Brain microvascular endothelial cell (primary cell): ENCODE data around the gene DDX10.

ENCODE experiments used
- DNase-seq: peaks from one replicate; pipeline ENCODE4 v3.0.0-alpha.2; 2020
- H3K27ac ChIP-seq: fragments of 250-450 bp; sonication (Bioruptor Pico); 2 replicates; pipeline ENCODE4 v1.5.1; 2020; ENCODE audit warnings: mild to moderate bottlenecking, moderate library complexity
- H3K27me3 ChIP-seq: fragments of 250-450 bp; sonication (Bioruptor Pico); replicated peaks from 2 replicates; pipeline ENCODE4 v1.5.1; 2020; ENCODE audit warnings: mild to moderate bottlenecking
- H3K36me3 ChIP-seq: fragments of 250-450 bp; sonication (Bioruptor Pico); replicated peaks from 2 replicates; pipeline ENCODE4 v1.5.1; 2020; ENCODE audit warnings: mild to moderate bottlenecking
- H3K4me3 ChIP-seq: 2 replicates; pipeline ENCODE4 v1.5.1; 2011; ENCODE audit warnings: low read depth, mild to moderate bottlenecking, control low read depth, low read length, moderate library complexity
- in situ Hi-C: cut with HindIII; loops from 2 replicates; pipeline ENCODE4 v1.10.0; 2017; ENCODE audit warnings: low sequenced_read_pairs, low pct_ligation_motif_present
- TF ChIP-seq, protein P1 (sequence below): IDR thresholded peaks from 2 replicates; pipeline ENCODE4 v1.5.1; 2011; ENCODE audit warnings: low read depth, mild to moderate bottlenecking, moderate library complexity, low read length, control low read depth, inconsistent platforms; ENCODE audit errors: missing control alignments

The DDX10 gene

DNA sequence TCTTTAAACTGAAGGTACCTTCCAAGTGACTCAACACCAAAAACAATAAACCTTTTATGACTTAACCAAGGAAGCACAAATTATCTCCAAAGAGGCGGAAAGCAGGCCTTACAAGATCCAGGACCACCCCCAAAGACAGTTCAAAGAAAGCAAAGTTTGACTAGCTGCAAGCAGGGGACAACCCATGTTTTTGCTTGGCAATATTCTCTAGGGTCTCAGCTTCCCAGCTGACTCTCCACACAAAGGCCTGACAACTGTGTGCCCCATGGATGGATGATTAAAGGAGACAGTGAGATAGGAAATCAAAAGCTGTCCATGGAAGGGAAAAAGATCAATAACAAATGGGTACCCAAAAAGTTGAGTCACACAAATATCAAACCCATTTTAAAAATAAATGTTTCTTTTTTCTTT lies 232.2 kb downstream of the DDX10 start:
- Histone ChIP-seq H3K27me3 (no peaks in the 10 kb centered on the region), H3K27ac (peak overlapping the region; percentile 33), H3K36me3 (no peaks in the 10 kb centered on the region), H3K4me3 (no peak overlapping the region)
- in situ Hi-C loops = no loop called here
- no peak for DNase-seq
- TF ChIP-seq, protein P1, sequence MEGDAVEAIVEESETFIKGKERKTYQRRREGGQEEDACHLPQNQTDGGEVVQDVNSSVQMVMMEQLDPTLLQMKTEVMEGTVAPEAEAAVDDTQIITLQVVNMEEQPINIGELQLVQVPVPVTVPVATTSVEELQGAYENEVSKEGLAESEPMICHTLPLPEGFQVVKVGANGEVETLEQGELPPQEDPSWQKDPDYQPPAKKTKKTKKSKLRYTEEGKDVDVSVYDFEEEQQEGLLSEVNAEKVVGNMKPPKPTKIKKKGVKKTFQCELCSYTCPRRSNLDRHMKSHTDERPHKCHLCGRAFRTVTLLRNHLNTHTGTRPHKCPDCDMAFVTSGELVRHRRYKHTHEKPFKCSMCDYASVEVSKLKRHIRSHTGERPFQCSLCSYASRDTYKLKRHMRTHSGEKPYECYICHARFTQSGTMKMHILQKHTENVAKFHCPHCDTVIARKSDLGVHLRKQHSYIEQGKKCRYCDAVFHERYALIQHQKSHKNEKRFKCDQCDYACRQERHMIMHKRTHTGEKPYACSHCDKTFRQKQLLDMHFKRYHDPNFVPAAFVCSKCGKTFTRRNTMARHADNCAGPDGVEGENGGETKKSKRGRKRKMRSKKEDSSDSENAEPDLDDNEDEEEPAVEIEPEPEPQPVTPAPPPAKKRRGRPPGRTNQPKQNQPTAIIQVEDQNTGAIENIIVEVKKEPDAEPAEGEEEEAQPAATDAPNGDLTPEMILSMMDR = no peak

DNA sequence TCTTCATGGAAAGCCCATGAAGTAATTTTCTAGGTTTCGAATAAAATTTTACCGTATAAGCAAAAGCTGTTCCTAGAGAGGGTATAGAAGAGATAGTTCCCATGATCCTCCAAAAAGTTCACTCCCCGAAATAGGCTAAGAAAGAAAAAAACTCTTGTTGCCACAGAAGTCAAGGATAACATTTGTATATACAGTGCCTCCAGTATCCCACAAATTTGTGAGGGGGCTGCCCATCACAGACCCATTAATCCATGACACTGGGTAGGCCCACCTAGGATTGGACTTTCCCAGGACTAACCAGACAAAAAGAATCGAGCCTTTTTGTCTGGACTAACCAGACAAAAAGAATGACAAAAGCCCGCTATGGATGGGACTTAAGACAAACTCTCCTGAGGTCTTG lies 233.0 kb downstream of the DDX10 start:
- TF ChIP-seq, protein P1 = no peak
- no peak overlapping the region for H3K27ac ChIP-seq
- H3K27me3 ChIP-seq = no peaks in the 10 kb centered on the region
- no peak for DNase-seq
- in situ Hi-C loops = no loop called here
- H3K36me3 ChIP-seq = no peaks in the 10 kb centered on the region
- no peak overlapping the region for H3K4me3 ChIP-seq

DNA sequence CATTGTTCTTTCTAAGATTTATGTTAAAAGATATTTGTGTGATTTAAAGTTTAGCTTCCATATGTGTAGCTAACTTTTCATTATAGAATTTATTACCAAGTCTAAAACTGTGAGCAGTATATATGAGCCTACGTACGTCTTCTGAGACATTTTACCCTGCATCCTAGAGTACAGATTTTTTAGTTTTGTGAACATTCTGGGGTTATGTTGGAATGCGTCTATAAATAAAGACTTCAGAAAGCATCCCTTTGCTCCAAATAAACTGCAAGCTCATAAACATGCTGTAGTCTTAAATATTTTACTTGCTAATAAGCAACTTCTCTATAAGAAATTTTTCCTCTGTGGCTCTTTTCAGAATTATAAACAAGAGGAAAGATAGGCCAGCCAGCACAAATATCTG lies 236.5 kb downstream of the DDX10 start:
- in situ Hi-C loops = no loop called here
- H3K36me3 ChIP-seq = no peaks in the 10 kb centered on the region
- H3K4me3 ChIP-seq = no peak overlapping the region
- H3K27me3 ChIP-seq = no peaks in the 10 kb centered on the region
- H3K27ac ChIP-seq = no peak overlapping the region
- no peak for DNase-seq
- TF ChIP-seq, protein P1 = no peak

- in situ Hi-C loops = no loop called here
- Histone ChIP-seq H3K36me3 (no peaks in the 10 kb centered on the region), H3K27me3 (no peaks in the 10 kb centered on the region), H3K4me3 (no peak overlapping the region), H3K27ac (no peak overlapping the region)
- TF ChIP-seq, protein P1 = no peak
- DNase-seq = no peak
Observed at GRCh38 chr11:108902027-108902469, 237.2 kb downstream of the DDX10 start.

DNA sequence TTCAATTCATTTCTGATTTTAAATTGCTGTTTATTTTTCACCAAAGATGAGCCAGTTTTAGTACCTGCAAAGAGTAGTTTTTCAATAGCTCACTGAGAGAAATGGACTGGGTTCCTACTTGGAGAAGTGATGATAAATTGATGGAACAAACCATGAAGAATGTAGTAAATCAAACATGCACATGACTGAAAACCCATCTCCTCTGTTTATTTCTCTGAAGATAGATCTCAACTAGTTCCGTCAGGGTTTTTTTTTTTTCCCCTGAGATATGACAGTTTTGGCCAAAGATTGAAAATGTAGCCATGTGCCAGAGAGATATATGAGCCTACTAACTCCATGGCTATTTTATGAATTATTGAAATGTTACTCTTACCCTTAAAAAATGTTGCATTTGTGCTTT lies 239.6 kb downstream of the DDX10 start:
- TF ChIP-seq, protein P1 = no peak
- Histone ChIP-seq H3K27me3 (no peaks in the 10 kb centered on the region), H3K27ac (no peak overlapping the region), H3K36me3 (no peaks in the 10 kb centered on the region), H3K4me3 (no peak overlapping the region)
- DNase-seq = no peak
- in situ Hi-C loops = no loop called here

DNA sequence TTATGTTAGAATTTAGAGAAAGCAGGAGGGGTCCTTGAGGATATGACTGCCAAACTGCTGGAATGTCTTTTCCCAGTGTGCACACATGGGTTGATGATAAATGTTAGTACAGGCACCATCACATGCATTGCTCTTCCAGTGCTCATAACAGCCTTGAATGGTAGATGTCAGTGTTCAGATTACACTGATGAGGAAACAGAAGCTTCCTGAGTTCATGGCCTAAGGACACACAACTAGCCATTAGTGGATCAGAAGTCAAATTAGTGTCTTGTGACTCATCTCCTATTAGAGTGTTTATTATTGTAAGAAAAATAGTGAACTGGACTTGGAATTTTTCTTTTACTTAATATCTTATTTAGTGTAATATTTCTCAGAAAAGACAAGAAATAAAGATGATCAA lies 241.5 kb downstream of the DDX10 start:
- no peaks in the 10 kb centered on the region for H3K27me3 ChIP-seq
- in situ Hi-C loops = no loop called here
- H3K4me3 ChIP-seq = no peak overlapping the region
- TF ChIP-seq, protein P1 = no peak
- peak; percentile 65 for DNase-seq
- H3K27ac ChIP-seq = peak overlapping the region; percentile 45
- no peaks in the 10 kb centered on the region for H3K36me3 ChIP-seq
